ENCODE data around the gene GRHL3.

Gene GRHL3

DNA sequence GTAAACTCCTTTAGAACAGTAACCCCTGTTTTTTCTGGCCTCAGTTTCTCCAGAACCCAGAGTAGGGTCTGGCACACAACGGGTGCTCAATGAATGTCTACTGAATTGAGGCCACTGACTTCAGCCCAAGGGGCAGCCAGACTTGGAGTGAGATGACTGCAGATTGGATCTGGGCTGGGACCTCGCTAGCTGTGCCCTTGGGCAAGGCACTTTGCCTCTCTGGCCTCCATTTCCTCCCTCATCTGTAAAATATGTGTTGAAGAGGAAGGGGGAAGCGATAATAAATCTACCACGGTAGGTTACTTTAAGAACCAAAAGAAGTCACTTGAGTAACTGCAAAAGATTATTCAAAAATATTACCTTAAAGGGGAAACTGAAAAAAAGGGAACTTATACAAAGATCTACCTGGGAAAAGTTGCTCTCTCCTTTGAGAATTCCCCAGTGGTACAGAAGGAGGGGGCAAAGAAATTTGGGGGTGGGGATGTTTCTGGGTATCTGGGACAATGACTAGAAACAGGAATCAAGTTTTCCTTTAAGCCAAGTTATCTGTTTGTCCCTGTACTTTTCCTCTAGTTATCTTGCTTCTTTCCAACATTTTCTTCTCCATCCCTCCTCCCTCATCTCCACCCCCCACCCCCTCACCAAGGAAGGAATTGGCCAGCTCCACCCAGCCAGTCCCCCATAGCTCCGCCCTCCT is 394 bp upstream of the GRHL3 start:
- DNase-seq (ENCODE audit: low spot score) = no peak

DNA sequence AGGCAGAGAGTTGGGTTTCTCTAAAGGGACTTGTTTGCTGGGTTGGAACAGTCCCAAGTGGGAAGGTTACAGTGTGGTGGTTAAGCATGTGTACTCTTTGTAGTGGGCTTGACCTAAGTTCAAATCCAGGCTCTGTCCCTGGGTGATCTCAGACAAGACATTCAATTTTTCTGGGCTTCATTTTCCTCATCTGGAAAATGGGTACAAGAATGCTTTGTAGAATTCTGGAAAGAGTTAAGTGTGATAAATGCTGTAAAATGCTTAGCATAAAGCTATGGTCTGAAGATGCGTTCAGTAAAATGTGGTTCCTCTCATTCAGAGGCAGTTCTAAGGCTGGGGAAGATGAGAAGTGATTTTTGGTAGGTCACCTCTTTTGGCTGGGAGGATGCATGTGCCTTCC is 805 bp downstream of the GRHL3 start:
- no peak for DNase-seq (ENCODE audit: low spot score)

DNA sequence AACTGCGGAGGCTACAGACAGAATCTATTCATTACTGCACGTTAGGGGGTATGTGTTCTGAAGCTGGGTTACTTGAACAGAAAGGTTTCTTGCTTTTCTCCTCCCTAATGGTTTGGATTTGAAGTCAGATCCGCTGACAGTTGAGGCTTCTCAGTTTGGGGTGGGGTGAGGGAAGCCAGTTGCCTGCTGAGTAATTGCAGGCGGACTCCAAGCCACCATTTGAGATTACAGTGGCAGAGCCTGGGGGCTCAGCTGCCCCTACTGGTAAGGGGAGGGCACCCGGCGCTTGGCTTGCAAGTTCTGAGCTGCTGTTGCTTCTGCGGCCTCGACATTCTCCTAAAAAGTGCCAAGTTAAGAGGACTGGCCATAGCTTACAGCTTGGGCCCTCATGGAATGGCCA is 2.0 kb downstream of the GRHL3 start:
- DNase-seq (ENCODE audit: low spot score) = peak; percentile 44

DNA sequence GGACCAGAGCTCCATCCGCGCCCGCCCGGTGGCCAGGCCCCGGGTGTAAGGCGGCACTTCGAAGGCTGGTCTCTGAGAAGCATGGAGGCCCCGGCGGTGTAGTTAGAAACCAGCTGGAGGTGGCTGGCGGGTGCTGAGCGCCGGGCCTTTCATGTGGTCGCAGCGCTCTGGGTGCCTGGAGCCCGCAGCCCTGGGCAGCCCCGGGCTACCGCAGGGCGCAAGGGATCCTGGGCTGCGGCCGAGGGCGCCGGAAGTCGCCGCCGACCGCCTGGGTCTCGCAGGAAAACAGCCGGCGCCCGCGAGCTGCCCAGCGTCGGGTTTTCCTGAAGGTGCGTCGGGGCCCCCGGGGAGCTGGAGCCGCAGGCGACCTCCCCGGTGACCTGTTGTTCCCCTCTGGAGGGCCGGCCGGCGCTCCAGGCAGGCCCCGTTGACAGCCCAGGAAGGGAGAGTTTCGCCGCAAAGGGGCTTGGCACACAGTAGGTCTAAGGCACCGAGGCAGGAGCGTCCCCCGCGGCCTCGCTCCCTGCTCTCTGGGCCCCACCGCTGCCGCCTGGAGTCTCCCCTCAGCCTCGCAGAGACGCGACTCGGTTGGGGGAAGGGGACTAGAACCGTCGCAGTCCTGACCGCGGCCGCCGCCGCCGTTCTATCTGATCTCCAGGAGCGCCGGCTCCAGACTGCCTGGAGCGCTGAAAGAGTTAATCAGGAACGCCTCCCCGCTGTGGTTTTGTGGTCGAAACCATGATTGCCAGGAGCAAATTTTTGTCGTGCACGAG is 2.7 kb downstream of the GRHL3 start:
- DNase-seq (ENCODE audit: low spot score) = peak; percentile 81

DNA sequence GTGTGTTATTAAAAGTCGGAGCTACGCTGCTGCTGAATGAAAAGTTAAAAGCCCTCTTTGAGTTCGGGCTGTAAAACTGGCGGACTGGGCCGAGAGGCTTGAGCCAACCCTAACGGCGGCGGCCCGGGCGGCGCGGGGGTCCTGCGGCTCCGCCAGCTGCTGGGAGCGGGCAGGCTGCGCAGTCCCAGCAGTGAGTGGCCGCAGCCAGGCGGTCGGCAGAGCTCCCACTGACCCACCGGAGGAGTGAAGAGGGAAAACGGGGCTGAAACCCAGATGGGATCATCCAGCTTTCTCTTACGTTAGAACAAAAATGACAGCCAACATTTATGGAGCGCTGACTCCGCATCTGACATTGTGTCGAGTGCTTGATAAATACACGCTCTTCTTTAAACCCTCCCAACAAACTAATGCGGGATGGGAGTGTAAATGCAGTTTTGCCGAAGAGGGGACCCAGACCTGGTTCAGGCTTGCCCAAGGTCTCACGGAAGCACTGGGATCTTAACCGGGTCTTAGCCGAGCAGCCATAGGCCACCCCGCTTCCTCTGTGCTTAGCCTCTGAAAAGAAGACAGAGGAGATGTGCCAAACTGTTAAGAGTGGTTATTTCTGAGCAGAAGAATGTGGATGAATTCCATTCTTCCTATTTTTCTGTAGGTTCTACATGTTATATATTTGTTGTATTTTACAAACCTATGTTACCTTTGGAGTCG is 3.5 kb downstream of the GRHL3 start:
- DNase-seq (ENCODE audit: low spot score) = no peak

DNA sequence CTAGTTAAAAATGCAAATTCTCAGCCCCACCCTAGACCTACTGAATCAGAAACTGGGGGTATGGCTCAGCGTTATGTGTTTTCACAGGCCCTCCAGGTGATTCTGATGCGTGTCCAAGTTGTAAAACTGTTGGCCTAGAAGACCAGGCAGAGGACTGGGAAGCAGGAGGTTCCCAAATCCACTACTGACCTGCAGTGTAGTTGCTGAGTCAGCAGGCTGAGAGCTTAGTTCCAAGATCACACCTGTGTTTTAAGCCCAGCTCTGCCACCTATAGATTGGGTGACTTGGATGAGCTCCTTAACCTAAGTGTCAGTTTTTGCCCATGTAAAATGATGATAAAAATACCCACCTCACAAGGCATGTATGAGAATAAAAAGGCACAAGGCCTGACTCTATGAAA is 4.1 kb downstream of the GRHL3 start:
- no peak for DNase-seq (ENCODE audit: low spot score)

DNA sequence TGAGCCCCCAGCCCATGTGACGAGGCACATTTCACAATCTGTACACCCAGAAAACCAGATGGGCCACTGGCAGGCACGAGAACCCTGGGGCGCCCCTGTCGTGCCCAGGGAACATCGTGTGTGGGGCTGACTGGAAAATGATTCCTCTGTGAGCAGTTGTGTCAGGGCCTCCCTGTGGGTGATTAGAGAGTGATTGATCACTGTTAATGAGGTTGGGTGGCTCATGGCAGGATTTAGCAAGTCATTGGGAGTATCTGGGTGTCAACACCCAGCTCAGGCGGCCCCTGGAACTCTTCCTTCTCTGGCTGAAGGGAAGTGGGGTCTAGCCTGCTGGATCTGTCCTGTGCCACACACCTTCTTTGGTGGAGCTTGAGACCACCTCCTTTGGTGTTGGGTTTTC is 5.7 kb downstream of the GRHL3 start:
- no peak for DNase-seq (ENCODE audit: low spot score)

DNA sequence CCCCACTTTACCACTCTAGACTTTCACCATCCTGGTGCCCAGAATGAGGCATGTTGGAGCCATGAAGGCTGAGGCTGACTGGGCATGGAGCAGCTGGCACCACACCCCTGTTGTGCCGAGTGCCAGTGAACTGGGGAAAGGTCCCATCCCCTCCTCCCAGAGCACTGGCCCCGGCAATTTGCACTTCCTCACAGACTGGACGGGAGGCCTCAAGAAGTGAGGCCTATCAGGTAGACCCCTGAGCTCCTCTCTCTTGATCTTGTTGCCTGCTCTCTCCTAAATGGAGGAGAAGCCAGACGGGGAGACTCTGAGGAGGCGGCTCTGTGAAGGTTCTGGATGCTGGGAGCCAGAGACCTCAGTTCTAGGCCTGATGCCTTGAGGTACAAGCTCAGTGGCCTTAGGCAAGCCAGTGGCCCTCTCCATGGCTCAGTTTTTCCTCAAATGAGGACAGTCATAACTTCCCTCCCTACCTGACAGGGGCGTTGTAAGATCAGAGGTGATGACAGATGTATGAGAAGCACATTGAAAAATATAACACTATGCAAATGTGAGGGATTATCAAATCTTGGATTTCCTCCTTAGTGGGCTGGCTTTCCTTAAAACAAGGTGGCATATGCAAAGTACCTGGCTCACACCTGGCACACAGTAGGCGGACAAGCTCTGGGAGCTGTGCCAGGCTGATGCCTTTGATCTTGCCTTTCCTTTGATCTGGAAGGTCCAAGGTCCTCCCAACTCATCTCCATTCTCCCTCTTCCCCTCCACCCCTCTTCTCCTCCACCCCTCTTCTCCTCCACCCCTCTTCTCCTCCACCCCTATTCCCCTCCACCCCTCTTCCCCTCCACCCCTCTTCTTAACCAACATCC is 6.7 kb downstream of the GRHL3 start:
- no peak for DNase-seq (ENCODE audit: low spot score)

DNA sequence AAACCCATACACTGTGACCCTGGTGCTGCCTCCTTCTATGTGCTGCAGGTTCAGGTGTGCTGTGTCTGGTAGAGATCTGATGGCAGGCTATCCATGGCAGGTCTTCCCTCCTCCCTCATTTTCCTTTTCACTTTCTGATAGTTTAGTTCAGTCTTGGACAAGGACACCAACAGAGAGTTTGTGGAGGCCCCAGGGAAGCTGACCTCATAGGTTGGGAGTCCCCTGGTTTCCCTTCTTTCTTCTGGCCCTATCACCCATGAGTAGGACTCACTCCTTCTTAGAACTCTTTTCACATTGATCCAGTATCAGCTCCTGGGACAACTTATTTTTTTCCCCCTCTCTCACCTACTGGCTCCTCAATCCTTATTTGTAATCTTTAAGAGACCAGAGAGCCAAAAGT is 8.3 kb downstream of the GRHL3 start:
- no peak for DNase-seq (ENCODE audit: low spot score)

DNA sequence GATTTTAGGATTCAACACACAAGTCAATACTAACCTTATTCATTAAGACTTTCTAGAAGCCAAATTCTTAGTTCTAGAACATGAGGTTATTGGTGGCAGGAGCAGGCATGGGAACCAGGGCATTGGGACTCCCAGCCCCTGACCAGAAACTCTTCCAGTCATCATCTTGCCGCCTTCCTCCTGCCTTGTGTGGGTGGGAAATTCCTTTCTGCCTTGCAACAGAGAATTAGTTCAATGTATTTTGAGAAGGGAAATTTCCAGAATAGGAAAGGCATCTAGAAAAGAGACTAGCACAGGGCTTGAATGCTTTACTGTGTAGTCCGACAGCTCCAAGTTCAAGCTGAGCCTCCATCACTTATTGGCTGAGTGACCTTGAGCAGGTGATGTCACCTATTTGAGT is 8.7 kb downstream of the GRHL3 start:
- DNase-seq (ENCODE audit: low spot score) = no peak

DNA sequence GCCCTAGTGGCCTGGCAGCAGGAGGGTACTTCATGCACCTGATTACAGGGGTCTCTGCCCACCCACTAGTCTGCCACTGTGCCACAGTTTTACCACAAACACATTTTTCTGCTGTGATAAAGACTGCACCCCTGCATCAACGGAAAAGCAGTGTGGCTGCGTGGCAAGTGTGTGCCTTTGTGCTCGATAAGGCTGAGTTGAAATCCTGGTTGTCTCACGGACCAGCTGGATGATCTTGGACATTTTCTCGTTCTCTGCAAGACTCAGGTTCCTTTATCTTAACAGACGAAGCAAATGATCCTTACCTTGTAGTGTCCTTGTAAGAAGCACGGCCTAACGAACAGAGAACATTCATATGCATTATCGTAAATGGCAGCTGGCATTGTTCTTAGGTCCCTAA is 10.2 kb downstream of the GRHL3 start:
- DNase-seq (ENCODE audit: low spot score) = no peak

DNA sequence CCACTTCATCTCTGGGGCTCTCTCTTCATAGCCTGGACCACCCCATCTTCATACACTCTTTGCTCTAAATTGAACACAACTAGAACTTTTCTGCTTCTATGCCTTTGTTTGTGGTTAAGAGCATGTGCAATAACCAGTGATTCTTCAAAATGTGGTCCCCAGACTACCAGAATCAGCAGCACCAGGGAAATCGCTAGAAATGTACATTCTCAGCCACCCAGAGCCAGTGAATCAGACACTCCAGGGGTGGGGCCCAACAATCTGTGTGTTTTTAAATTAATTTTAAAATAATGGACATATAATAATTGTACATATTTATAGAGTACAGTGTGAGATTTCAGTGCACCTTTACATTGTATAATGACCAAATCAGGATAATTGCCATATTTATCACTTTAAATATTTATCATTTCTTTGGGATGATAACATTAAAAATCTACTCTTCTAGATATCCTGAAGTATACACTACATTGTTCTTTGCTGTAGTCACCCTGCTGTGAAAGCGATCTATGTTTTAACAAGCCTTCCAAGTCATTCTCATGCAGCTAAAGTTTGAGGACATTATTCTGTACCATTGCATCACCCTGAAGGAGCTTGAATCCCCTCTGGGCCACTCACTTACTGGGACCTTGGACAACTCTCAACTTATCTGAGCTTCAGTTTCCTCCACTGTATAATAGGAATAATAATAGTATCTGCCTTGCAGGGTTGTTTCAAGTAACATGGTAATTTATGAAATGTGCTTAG is 10.8 kb downstream of the GRHL3 start:
- DNase-seq (ENCODE audit: low spot score) = no peak

DNA sequence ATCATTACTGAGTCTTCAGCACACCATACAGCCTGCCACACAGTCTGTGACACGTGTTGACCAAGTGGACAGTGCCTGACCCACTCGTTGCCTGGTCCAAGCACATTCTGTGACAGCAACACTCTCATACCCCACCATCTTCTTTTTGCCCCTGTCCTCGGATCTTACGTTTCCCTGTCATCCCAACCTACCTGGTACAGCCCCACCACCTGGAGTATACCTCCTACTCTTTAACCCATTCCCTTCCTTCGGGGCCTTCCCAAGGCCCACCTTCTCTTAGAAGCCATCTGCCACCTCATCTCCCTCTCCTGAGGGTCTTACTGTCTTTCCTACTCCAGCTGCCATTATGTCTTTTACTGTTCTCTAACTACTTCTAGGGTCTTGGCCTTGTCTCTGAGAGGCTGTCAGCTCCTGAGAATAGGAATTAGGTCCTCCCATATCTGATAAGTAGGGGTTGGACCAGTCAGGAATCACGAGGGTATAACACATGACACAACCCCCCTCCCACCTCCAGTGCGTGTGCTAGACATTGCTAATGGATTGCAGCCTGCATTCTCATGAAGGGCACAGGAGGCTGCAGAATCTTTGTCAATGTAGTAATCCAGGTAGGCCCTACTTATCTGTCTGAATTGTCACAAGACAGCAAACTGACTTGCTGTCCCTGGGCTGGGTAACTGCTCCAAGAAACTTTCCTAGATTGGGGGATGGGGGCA is 13.0 kb downstream of the GRHL3 start:
- DNase-seq (ENCODE audit: low spot score) = no peak

DNA sequence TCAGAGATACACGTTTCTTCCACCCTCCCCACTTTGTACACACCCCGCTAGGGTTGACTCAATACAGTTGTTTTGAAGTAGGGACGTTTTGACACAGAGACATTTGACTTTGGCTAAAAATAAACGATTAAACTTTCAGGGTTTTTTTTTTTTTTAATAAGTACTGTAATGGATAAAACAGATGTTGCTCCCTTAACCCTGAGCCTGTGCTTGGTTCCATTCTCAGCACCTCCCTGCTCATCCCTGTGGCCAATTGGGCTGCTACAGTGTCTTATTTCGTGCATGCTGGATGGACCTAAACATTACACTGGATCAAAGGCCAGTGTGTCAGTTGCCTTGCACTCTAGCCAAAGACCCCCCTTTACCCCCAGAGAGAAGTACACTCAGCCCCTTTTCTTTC is 16.9 kb downstream of the GRHL3 start:
- no peak for DNase-seq (ENCODE audit: low spot score)

DNA sequence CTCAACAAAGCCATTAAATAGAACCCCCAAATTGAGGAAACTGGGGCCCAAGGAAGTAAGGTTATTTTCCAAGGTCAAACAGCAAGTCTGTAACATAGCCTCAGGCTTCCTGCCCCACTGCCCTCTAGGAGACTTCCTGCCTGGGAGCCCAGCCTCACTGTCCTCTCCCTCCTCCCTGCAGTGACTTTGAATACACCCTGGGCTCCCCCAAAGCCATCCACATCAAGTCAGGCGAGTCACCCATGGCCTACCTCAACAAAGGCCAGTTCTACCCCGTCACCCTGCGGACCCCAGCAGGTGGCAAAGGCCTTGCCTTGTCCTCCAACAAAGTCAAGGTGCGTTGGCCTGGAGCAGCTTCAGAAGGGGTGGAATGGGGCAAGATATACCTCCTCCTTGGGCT is 18.3 kb downstream of the GRHL3 start:
- DNase-seq (ENCODE audit: low spot score) = no peak

DNA sequence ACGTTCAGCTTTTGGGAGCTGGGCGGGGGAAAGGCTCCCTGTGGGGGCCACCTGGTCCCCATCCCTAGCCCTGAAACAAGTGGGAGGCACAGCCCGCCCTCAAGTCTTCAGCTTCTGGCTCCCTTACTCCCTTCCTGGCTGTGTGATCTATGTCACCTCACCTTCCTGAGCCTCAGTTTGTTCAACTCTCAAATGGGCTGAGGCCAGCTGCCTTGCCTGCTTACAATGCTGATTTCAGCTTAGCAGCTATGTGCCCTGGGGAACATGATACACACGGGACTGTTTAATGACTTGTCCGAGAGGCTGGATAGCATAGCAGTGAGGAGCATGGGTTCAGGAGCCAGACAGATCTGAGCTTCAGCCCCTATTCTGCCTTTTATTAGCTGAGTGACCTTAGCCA is 19.3 kb downstream of the GRHL3 start:
- no peak for DNase-seq (ENCODE audit: low spot score)

DNA sequence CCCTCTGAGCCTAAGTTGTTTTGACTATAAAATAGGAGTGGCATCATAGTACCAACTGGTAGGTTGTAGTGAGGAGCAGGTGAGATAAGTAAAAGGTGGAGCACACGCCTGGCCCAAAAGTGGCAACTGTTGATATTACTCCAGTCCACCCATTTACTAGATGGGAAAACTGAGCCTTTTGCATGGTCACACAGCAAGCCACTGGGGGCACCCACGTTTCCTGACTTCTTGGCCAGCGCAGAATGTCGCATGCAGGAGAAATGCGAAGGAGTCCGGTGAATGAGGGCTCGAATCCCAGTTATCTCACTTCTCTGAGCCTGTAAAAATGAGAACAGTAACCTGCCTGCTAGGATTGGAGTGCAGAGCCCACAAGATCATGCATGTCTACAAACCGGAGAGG is 20.8 kb downstream of the GRHL3 start:
- no peak for DNase-seq (ENCODE audit: low spot score)

DNA sequence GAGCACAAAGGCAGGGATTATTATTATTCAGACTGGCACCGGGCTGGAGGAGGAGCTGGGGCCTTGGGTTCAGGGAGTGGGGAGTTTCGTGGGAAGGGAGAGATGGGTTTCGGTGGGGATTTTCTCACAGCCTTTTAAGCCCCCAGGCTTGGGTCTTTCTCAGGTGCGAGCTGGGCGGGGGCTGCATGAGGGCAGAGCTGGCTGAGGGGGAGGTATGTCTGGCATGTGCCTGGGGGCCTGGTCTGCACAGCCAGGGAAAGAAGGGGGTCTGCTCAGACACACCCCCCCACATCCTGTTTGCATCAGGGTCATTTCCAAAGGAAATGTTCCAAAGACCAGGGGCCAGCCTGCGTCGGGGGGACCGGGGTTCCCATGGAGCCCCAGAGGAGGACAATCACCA is 21.6 kb downstream of the GRHL3 start:
- no peak for DNase-seq (ENCODE audit: low spot score)

DNA sequence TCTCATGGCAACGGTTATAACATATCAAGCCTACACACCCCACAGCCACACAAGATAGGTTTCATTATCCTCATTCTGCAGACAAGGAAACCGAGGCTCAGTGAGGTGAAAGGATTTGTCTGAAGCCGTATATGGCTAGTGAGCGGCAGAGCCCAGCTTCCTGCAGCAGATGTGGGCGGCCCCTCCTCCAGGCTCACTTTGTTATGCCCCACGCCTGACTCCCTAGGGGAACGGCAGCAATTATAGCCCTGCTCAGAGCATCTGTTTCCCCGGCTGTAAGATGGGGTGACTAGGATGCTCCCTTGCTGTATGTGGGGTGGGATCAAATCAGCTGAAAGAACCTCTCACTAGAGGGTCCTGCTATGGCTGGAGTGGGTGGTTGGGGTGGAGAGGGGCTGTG is 22.1 kb downstream of the GRHL3 start:
- no peak for DNase-seq (ENCODE audit: low spot score)

DNA sequence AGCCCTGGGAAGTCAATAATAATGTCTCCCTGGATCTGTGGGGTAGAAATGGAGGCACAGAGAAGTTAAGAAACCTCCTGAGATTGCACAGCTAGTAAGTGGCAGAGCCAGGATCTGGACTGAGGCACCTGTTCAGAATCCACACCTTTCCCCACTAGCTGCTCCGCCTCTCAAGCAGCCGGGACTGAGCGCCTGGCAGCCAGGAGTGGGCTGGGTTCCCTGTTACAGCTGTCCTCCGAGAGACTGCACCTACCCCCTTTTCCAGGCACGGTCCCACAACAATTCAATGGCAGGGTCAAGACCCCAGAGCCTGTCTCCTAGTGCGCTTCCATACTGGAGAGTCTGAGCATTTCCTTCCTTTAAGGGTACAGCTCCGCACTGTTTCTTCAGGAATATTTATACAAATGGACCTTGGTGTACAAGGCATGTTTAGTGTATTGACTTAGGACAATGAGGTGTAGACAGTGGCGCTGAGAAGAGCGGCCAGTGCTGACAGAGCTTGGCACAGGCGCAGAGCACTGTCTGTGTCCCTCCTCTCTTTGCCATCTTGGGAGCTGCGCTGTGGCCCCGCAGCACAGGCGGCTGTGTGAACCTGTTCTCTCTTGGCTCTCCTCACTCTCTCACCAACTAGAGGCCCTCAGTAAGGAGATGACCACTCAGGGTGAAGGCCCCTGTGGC is 24.4 kb downstream of the GRHL3 start:
- DNase-seq (ENCODE audit: low spot score) = no peak

All from activated CD4-positive, alpha-beta T cell treated with anti-CD3 and anti-CD28 coated beads, Interleukin-2, Interleukin-4, amounts not matched to agents 100 ng/mL and 50 ng/mL, durations not matched to agents 16 hours and 8 hours (primary cell).